Gastroesophageal sphincter (tissue), 3 donors: ENCODE results near the gene ANKS4B.

ENCODE experiments used
- CTCF ChIP-seq, 4 experiments: fragments of 200-600 bp in 2 of 4; fragments of 450-650 bp in 2 of 4; sonication (generic) in 1 of 4; IDR thresholded peaks; one replicate each; pipeline ENCODE4 v1.5.1; 2017 to 2019; ENCODE audit warnings: antibody characterized with exemption in 4 of 4, mild to moderate bottlenecking in 2 of 4, moderate library complexity in 2 of 4
- POLR2A ChIP-seq, 2 donors: fragments of 450-650 bp; IDR thresholded peaks; one replicate each; pipeline ENCODE4 v1.6.1; 2017; ENCODE audit warnings: antibody characterized with exemption in 2 of 2, mild to moderate bottlenecking in 2 of 2, moderate library complexity in 1 of 2

GRCh38 chr16:21268236-21268635 lies 34.7 kb downstream of the ANKS4B start:
- no peak for TF ChIP-seq CTCF (IDR thresholded peaks at IDR 0.05)
- no peak for TF ChIP-seq POLR2A (IDR thresholded peaks at IDR 0.05)
